Esophagus (tissue), 2 donors: ENCODE measurements around the gene ADORA2A. TPM values are rescaled to one million over a fixed set of nuclear protein-coding genes. Genes with fewer than 3 reads are reported as not detected.

ENCODE experiments used
- H3K27ac ChIP-seq, 2 donors: one replicate each; pipeline ENCODE4 v1.5.1; 2013; ENCODE audit warnings: low read depth in 2 of 2, mild to moderate bottlenecking in 2 of 2, inconsistent platforms in 1 of 2, low read length in 1 of 2, moderate library complexity in 1 of 2
- H3K27me3 ChIP-seq, 2 donors: one replicate each; pipeline ENCODE4 v1.6.1; 2013; ENCODE audit warnings: low read length in 2 of 2, control low read depth in 1 of 2, mild to moderate bottlenecking in 1 of 2; ENCODE audit not compliant: insufficient read depth in 2 of 2, control insufficient read depth in 1 of 2
- H3K36me3 ChIP-seq, 2 donors: one replicate each; pipeline ENCODE4 v1.6.1; 2013; ENCODE audit warnings: low read length in 1 of 2; ENCODE audit not compliant: control insufficient read depth in 2 of 2, insufficient read depth in 2 of 2
- H3K4me1 ChIP-seq, 2 donors: one replicate each; pipeline ENCODE4 v1.6.1; 2013; ENCODE audit warnings: low read length in 1 of 2; ENCODE audit not compliant: control insufficient read depth in 2 of 2, insufficient read depth in 2 of 2
- H3K4me3 ChIP-seq, 2 donors: one replicate each; pipeline ENCODE4 v1.5.1; 2013; ENCODE audit warnings: low read length in 2 of 2, mild to moderate bottlenecking in 2 of 2, low read depth in 1 of 2, moderate library complexity in 1 of 2
- H3K9me3 ChIP-seq, 2 donors: one replicate each; pipeline ENCODE4 v1.6.1; 2013; ENCODE audit warnings: mild to moderate bottlenecking in 2 of 2, low read depth in 1 of 2, low read length in 1 of 2, moderate library complexity in 1 of 2; ENCODE audit not compliant: control insufficient read depth in 2 of 2, insufficient read depth in 1 of 2
- WGBS, 2 donors: extraction: QIAGEN DNeasy Blood & Tissue Kit; methylation state at CpG; one replicate each; pipeline ENCODE4 v1.1.7; 2013; 5-methylcytosine and 5-hydroxymethylcytosine counted together
- polyA plus RNA-seq, 2 donors: library from polyadenylated mRNA; stranded (reverse); fragments of 200-250 nt; gene quantifications; one replicate each; pipeline ENCODE4 v1.2.3, GENCODE V29; 2013
- donor health status: healthy with polysubstance abuse.
- donor health status: Bipolar disorder and iron deficiency.

Gene ADORA2A
- polyA plus RNA-seq, 2 donors: 0.72 to 0.92 TPM

DNA sequence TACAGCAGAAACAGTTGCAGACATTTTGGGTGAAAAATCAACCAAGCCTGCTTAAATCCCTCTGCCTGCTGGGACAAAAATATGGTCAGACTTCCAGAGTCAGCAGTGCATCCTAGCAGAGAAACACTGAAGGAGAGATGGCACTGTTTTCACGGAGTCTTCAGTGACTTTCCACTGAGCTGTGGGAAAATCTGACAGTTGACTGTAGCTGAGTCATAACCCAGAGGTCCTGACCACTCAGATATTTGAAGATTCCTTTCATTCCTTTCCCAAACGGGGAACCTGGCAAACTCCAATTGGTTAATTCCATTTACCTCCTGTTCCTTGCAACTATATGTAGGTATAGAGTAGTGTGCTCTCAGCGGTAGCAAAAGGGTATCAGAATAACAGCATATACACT, 46.8 kb downstream of the ADORA2A start:
- H3K4me3 ChIP-seq: no peak overlapping the region
- H3K27ac ChIP-seq: no peak overlapping the region
- 42 to 44% methylated on average over 3 of the region's 3 CpGs for WGBS, 2 donors
- no peaks in the 10 kb centered on the region for H3K4me1 ChIP-seq
- no peaks in the 10 kb centered on the region for H3K27me3 ChIP-seq
- H3K36me3 ChIP-seq: no peaks in the 10 kb centered on the region
- no peaks in the 10 kb centered on the region for H3K9me3 ChIP-seq

DNA sequence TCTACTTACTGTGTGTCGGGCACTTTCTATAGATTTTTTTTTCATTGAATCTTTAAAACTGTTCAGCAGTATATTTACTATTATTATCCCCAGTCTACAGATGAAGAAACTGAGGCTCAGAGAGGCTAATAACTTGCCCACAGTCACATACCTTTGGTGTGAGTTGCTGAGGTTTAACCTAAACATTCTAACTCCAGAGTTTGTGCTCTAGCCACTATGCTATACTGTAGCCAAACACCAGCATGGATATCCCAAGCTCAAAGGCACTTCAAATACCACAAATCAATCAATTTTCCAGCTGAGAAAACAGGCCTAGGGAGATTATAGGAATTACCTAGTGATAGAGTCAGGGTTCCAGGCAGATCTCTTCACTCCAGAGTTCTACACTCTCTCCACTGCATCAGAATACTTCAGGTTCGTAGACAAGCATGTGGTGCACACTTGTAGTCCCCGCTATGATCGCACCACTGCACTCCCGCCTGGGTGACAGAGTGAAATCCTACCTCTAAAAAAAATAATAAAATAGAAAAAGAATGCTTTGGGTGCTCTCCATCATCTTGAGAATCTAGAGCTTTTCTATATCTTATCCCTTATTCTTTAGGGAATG, 47.4 kb downstream of the ADORA2A start:
- no peaks in the 10 kb centered on the region for H3K4me1 ChIP-seq
- H3K4me3 ChIP-seq: no peak overlapping the region
- no peaks in the 10 kb centered on the region for H3K27me3 ChIP-seq
- no peak overlapping the region for H3K27ac ChIP-seq
- H3K9me3 ChIP-seq: no peaks in the 10 kb centered on the region
- H3K36me3 ChIP-seq: no peaks in the 10 kb centered on the region
- 72 to 83% methylated on average over 5 of the region's 5 CpGs for WGBS, 2 donors

GRCh38 chr22:24481641-24482040, 54.2 kb downstream of the ADORA2A start:
- no peaks in the 10 kb centered on the region for H3K36me3 ChIP-seq
- no peaks in the 10 kb centered on the region for H3K27me3 ChIP-seq
- H3K9me3 ChIP-seq: no peaks in the 10 kb centered on the region
- no peak overlapping the region for H3K27ac ChIP-seq
- no peak overlapping the region for H3K4me3 ChIP-seq
- 69 to 70% methylated on average over 1 of the region's 1 CpG for WGBS, 2 donors
- H3K4me1 ChIP-seq: no peaks in the 10 kb centered on the region

DNA sequence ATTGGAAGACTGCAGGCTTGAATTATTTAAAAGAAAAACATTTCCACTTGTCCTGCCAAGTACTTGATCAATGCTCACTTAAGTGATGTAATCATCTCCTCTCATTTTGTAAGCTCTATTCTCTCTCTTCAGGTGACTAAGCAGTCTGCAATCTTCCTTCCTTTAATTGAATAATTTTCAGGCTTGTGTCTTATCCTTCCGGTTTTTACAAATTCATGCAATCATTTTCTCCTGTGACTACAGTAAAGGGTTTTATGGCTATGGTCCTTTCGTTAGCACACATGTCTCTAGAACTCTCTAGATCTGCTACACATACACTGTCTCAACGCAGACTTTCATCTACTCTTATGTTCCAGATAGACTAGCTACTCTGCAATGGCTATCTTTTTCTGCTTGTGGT, 55.2 kb downstream of the ADORA2A start:
- H3K36me3 ChIP-seq: no peaks in the 10 kb centered on the region
- H3K27ac ChIP-seq: no peak overlapping the region
- WGBS, 2 donors: 29 to 32% methylated on average over 3 of the region's 3 CpGs

DNA sequence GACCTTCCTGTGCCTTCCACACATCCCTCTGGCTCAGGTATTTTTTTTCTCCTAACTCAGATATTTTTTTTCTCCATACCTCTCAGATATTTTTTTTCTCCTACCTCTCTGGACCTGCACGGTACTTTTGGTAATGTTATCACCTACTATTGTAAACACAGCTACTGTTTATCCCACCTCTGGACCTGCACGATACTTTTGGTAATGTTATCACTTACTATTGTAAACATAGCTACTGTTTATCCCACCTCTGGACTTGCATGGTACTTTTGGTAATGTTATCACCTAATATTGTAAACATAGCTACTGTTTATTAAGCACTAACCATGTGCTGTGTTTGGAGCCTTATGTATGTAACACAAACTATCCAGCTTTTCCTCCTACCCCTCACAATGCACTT, 55.6 kb downstream of the ADORA2A start:
- 40 to 59% methylated on average over 2 of the region's 2 CpGs for WGBS, 2 donors
- no peak overlapping the region for H3K27ac ChIP-seq
- no peak overlapping the region for H3K4me3 ChIP-seq
- no peaks in the 10 kb centered on the region for H3K9me3 ChIP-seq
- H3K4me1 ChIP-seq: no peaks in the 10 kb centered on the region
- no peaks in the 10 kb centered on the region for H3K27me3 ChIP-seq
- H3K36me3 ChIP-seq: no peaks in the 10 kb centered on the region

More for the DNA sequence above, 55.2 kb downstream of the ADORA2A start:
- Histone ChIP-seq H3K4me1 (no peaks in the 10 kb centered on the region), H3K27me3 (no peaks in the 10 kb centered on the region), H3K9me3 (no peaks in the 10 kb centered on the region), H3K4me3 (no peak overlapping the region)

GRCh38 chr22:24483976-24484545, 56.7 kb downstream of the ADORA2A start:
- 76 to 84% methylated on average over 5 of the region's 5 CpGs for WGBS, 2 donors
- no peak overlapping the region for H3K4me3 ChIP-seq
- no peaks in the 10 kb centered on the region for H3K9me3 ChIP-seq
- no peaks in the 10 kb centered on the region for H3K4me1 ChIP-seq
- no peaks in the 10 kb centered on the region for H3K36me3 ChIP-seq
- no peak overlapping the region for H3K27ac ChIP-seq
- no peaks in the 10 kb centered on the region for H3K27me3 ChIP-seq

DNA sequence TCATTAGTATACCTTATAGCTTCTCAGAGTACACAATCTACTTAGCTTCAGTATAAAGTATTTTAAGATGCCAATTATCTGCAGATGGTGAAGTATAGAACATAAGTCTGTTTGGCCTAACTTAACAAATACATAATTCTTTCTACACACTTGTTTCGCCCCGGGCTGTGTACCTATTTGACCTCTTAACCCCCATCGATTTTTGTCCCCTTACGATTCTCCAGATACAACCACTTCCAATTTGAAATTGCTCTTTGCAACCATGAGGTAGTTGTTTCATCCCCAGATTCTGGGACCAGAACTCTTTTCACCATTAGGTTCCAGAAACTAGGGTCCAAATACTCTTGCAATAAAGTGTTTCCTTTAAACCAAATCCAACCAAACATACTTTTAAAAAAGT, 57.8 kb downstream of the ADORA2A start:
- 88 to 91% methylated on average over 4 of the region's 4 CpGs for WGBS, 2 donors
- Histone ChIP-seq H3K9me3 (no peaks in the 10 kb centered on the region), H3K27me3 (no peaks in the 10 kb centered on the region), H3K36me3 (no peaks in the 10 kb centered on the region), H3K4me3 (no peak overlapping the region), H3K27ac (no peak overlapping the region), H3K4me1 (no peaks in the 10 kb centered on the region)

DNA sequence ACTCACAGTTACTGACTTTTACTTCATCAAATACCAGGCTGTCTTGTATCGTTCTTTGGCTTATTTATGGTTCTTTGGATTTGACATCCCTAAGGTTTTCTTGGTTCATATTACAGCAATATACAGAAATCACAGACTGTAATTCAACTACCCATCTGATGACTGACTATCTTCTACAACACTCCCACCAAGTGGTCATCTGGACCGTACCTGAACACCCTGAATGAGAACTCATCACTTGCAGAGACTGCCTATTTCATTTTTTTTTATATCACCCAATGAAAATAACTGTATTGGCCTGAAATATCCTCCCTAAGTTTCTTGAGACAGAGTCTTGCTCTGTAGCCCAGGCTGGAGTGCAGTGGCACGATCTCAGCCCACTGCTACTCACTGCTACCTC, 58.2 kb downstream of the ADORA2A start:
- no peaks in the 10 kb centered on the region for H3K9me3 ChIP-seq
- H3K36me3 ChIP-seq: no peaks in the 10 kb centered on the region
- no peak overlapping the region for H3K4me3 ChIP-seq
- no peak overlapping the region for H3K27ac ChIP-seq
- no peaks in the 10 kb centered on the region for H3K4me1 ChIP-seq
- WGBS, 2 donors: 59 to 66% methylated on average over 3 of the region's 3 CpGs
- no peaks in the 10 kb centered on the region for H3K27me3 ChIP-seq

- Histone ChIP-seq H3K27me3 (no peaks in the 10 kb centered on the region), H3K9me3 (no peaks in the 10 kb centered on the region), H3K4me1 (no peaks in the 10 kb centered on the region), H3K27ac (no peak overlapping the region), H3K36me3 (no peaks in the 10 kb centered on the region), H3K4me3 (no peak overlapping the region)
- 52 to 61% methylated on average over 2 of the region's 2 CpGs for WGBS, 2 donors
These were observed 59.1 kb downstream of the ADORA2A start for GRCh38 chr22:24486501-24486921.

DNA sequence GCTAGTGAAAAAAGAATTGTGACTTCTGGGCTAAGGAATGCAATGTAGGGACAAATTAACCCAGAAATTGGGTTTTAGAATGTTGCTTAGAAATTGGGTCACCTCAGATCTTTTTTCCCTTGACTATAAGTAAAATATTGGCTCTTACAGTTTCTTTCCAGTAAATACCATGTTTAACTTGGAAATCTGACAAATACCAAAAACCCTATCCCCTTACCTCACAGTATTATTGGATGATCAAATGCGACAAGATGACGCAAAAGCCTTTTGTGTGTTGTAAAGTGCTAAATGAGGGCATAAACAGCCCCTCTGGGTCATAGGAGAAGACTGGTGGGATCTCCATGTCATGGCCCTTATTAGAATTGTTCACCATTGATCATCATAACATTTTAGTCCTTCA, 61.6 kb downstream of the ADORA2A start:
- 48 to 70% methylated on average over 2 of the region's 2 CpGs for WGBS, 2 donors
- peaks cover 0 to 3% of the 10 kb centered on the region in 2 donors for H3K27me3 ChIP-seq
- no peaks in the 10 kb centered on the region for H3K4me1 ChIP-seq

More for the DNA sequence above, 61.6 kb downstream of the ADORA2A start:
- Histone ChIP-seq H3K9me3 (no peaks in the 10 kb centered on the region), H3K4me3 (no peak overlapping the region), H3K27ac (no peak overlapping the region), H3K36me3 (no peaks in the 10 kb centered on the region)
